Lower leg skin (tissue), 4 donors: ENCODE data around the gene EEF1G. TPM values are rescaled to one million over a fixed set of nuclear protein-coding genes. Genes with fewer than 3 reads are reported as not detected.

ENCODE experiments used
- DNase-seq, 2 donors: peaks; one replicate each; pipeline ENCODE4 v3.0.0-alpha.2; 2019; ENCODE audit warnings: low spot score in 2 of 2
- H3K4me3 ChIP-seq: fragments of 200-600 bp; sonication (generic); 2 replicates; pipeline ENCODE4 v1.5.1; 2017; ENCODE audit warnings: mild to moderate bottlenecking, low read depth; ENCODE audit not compliant: poor library complexity, severe bottlenecking
- CTCF ChIP-seq, 3 donors: fragments of 450-650 bp; IDR thresholded peaks; one replicate each; pipeline ENCODE4 v1.5.1; 2016; ENCODE audit warnings: antibody characterized with exemption in 3 of 3, mild to moderate bottlenecking in 3 of 3, moderate library complexity in 2 of 3
- POLR2A ChIP-seq, 2 donors: fragments of 450-650 bp; IDR thresholded peaks; one replicate each; pipeline ENCODE4 v1.6.1; 2016 to 2017; ENCODE audit warnings: antibody characterized with exemption in 2 of 2, mild to moderate bottlenecking in 1 of 2, moderate library complexity in 1 of 2
- WGBS, 2 donors: methylation state at CpG; one replicate each; pipeline ENCODE4 v1.1.5; 2018; 5-methylcytosine and 5-hydroxymethylcytosine counted together
- intact Hi-C: fragments of 100-400 bp; cut with DNase I; formaldehyde crosslinking; loops from one replicate; pipeline ENCODE4 v1.15.0; 2023; ENCODE audit warnings: low total_unique reads
- total RNA-seq, 4 donors: library from RNA; depleted of rRNA; stranded (reverse); fragments of >200 nt; gene quantifications; one replicate each; pipeline ENCODE4 v1.1.0, GENCODE V29; 2016

The EEF1G gene
- total RNA-seq, 4 donors from 2014 or later, result 2,343 to 3,224 (median 2,571) TPM

GRCh38 chr11:62542111-62542745, 31.5 kb downstream of the EEF1G start:
- no peak overlapping the region for H3K4me3 ChIP-seq
- TF ChIP-seq POLR2A (IDR thresholded peaks at IDR 0.05) (no peak), CTCF (IDR thresholded peaks at IDR 0.05) (no peak)
- intact Hi-C loops, result loop anchor here (5.0 kb wide), 3 partner anchors 45 to 145 kb away; no protein-coding TSS in a partner anchor
- DNase-seq, result no peak
- WGBS, 2 donors, result 4 to 6% methylated on average over 6 of the region's 6 CpGs

- DNase-seq, result no peak
- intact Hi-C loops, result loop anchor here (5.0 kb wide), 3 partner anchors 44 to 144 kb away; no protein-coding TSS in a partner anchor
Observed at GRCh38 chr11:62540804-62541701, 32.6 kb downstream of the EEF1G start.

GRCh38 chr11:62539238-62539925, 34.3 kb downstream of the EEF1G start:
- WGBS, 2 donors, result 7 to 10% methylated on average over 6 to 13 of the region's 13 CpGs
- no peak overlapping the region for H3K4me3 ChIP-seq
- DNase-seq, result no peak
- intact Hi-C loops, result no loop called here
- no peak for TF ChIP-seq CTCF (IDR thresholded peaks at IDR 0.05)
- TF ChIP-seq POLR2A (IDR thresholded peaks at IDR 0.05), result no peak

More at GRCh38 chr11:62540804-62541701, 32.6 kb downstream of the EEF1G start:
- WGBS, 2 donors, result 3 to 6% methylated on average over 15 to 16 of the region's 16 CpGs
- H3K4me3 ChIP-seq, result no peak overlapping the region
- TF ChIP-seq CTCF (IDR thresholded peaks at IDR 0.05) (no peak), POLR2A (IDR thresholded peaks at IDR 0.05) (no peak)

GRCh38 chr11:62538470-62539237, 35.0 kb downstream of the EEF1G start:
- TF ChIP-seq POLR2A (IDR thresholded peaks at IDR 0.05), result no peak
- no peak for TF ChIP-seq CTCF (IDR thresholded peaks at IDR 0.05)
- no peak overlapping the region for H3K4me3 ChIP-seq
- WGBS, 2 donors, result 18 to 26% methylated on average over 17 to 19 of the region's 19 CpGs
- intact Hi-C loops, result no loop called here
- DNase-seq, result no peak

- 57 to 61% methylated on average over 21 of the region's 21 CpGs for WGBS, 2 donors
- intact Hi-C loops, result no loop called here
- no peak for DNase-seq
- TF ChIP-seq CTCF (IDR thresholded peaks at IDR 0.05), result no peak
- no peak for TF ChIP-seq POLR2A (IDR thresholded peaks at IDR 0.05)
- H3K4me3 ChIP-seq, result no peak overlapping the region
Observed at GRCh38 chr11:62536301-62536957, 37.3 kb downstream of the EEF1G start.
